ENCODE data around the gene ERCC4.

ERCC4 gene

DNA sequence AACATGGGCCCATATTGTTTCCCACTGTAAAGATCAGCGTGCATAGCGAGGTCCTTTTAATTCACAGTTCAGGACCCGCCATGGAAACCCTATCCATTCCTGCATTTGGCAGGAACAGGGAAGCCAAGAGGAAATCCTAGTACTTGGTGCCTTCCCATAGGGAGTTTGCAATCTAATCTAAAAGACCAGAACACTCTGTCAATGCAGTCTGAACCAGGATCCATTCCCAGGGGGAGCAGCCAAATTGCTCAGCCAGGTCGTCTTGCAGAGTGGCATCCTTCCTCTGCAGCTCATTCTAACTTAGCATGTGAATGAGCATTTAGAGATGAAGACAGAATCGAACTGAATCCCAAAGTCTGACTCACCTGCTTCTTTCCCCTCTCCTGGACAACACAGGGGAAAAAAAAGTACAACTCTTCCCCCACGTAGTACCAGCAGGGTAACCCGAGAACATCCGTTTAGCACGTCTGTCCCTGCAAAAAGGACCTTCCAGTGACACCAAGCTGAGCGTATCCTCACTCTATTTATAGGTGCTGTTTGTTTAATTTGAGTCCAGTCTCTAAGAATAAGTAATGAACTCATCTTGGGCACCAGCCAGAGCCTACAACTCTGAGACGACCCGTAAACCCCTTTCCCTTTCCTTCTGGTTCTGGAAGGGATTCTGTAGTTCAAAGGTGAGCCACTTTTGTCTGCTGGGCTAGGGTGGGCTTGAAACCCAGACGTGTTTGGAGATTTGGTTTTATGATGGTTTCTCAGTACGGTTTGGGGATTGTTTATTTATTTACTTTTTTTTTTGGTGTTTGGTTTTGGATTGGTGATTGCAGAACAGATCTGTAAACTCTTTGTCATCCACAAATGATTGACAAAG, 74.5 kb downstream of the ERCC4 start:
- no peak for DNase-seq (ENCODE audit: low read depth)

DNA sequence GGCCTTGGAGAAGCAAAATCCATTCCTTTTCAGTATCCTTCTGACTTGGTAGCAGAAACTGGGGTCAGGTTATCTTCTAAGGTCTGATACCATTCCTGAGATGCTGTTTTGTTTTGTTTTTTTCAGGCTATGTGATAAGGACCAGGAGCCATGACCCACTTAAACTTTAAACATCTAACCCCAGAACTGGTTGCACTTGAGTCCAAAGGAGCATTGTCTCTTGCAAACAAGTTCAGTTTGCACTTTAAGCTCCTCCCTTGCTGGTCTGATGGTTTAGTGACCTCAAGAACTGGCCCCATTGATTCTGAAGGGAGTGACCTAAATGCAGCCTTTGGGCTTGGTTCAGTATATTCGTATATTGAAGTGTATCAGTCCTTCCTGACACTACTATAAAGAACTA, 75.2 kb downstream of the ERCC4 start:
- no peak for DNase-seq (ENCODE audit: low read depth)

DNA sequence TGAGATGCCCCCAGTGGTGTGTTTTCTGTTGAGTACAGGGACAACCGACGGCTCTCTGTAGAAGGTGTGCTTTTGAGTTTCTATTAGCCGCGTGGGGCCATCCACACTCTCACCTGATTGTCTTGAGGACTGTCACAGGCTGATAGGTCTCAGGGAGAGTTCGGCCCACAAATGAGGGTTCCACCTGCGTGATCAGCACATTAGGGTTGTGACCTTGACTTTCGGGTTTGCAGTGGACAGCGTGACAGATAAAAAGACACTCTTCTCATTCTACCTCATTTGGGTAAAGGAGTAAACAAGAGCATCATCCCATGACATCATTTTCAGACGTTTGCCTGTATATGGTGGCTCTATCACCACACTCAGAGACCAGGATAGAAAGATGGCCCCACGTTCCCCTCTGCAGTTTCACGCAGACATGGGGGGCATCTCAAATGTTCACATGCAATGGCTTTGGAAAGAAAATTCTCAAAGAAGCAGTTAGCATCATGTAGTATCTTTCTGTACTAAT, 76.9 kb downstream of the ERCC4 start:
- no peak for DNase-seq (ENCODE audit: low read depth)

DNA sequence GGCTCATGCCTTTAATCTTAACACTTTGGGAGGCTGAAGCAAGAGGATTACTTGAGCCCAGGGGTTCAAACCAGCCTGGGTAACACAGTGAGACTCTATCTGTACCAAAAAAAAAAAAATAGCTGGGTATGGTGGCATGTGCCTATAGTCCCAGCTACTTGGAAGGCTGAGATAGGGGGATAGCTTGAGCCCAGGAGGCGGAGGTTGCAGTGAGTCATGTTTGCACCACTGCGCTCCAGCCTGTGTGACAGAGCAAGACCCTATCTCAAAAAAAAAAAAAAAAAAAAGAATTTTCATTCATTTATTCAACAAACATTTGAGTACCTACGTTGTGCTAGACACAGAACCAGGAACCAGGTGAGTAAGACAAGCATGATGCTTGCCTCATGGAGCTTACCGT, 77.6 kb downstream of the ERCC4 start:
- no peak for DNase-seq (ENCODE audit: low read depth)

DNA sequence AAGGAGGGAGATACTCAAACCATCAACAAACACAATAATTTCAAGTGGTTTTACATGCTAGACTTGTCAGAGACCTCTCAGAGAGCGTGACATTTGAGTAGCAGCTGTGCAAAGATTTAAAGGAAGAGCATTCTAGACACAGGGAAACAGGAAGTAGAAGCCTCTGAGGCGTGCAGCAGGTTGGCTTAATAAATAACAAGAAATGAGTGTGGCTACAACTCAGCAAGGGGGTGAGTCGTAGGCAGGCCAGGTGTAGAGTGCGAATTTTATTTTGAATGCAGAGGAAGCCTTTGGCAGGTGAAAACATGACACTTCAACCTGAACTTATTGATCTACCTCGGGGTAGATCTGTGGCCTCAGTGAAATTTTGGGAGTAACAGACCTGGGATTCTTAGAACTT, 78.0 kb downstream of the ERCC4 start:
- no peak for DNase-seq (ENCODE audit: low read depth)

DNA sequence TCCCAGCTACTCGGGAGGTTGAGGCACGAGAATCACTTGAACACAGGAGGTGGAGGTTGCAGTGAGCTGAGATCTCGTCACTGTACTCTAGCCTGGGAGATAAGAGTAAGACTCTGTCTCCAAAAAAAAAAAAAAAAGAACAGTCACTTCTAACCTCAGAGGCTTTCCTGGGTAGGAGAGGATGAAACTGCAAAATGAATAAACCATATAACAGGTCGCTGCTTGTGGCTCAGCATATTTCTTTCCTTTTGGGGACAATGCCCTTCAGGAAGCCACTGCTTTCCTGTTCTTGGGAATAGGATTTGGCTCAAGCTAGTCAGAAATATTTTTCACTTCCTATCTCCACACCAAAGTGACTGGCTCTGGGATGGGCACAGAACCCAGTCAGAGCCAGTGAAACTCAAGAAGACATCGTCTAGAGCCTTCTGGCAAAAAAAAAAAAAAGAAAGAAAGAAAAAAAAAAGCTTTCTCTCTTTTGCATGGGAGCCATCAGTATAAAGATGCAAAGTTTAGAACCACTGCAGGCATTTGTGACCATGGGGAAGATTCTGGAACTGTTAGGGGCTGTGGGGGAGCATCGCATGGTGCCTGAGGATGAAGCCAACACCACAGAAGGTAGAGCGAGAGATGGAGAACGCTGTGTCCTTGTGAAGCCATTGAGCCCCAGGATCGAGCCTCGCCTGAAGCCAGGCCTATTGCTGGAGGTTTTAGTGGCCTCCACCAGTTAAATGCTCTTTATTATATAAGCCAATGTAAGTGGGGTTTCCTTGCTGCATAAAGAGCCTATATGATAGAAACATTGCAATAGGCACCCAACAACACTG, 79.3 kb downstream of the ERCC4 start:
- DNase-seq (ENCODE audit: low read depth): no peak

DNA sequence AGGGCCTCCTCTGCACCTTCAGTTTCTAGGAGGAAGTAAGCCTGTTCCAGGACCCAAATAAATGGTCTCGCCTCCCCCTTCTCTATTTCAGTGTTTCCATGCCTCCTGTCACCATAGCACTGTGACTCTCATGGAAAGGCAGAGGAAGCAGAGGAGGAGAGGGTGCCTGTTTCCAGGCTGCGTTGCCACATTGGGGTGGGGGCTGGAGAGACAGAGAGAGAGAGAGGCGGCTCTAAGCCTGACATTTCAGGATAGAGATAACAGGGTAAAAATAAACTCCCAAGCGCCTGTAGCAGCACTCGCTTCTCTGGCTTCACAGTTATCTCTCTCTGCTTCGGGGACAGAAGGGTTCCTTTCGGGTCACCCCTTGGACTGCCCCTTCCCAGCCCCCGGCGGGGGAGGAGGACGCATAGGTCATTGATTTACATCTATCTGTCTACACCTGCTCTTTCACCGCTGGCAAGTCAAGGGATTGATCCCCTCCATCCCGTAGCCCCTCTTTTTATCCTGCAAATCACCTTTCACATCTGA, 80.0 kb downstream of the ERCC4 start:
- DNase-seq (ENCODE audit: low read depth): no peak

DNA sequence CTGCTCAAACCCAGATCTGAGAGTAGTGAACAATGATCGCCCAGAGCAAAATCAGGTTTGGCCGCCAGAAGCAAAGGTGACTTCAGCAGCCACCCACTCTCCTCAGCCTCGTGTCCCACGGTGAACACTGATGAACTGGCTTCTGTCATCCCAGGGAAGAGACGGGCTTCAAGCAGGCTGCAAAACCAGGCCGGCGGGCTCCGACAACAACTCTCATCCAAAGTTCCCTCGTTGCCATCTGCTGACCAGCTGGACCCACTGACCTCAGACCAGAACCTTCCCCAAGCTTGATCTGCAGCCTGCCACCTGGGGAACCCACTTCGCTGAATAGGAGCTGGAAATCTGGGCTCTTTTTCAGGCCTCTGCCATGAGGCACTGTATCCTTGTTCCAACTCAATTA, 81.6 kb downstream of the ERCC4 start:
- DNase-seq (ENCODE audit: low read depth): no peak
